Measurements from ENCODE around the gene TMCO6.
"Not testable (repeated sequence)": the region's sequence is repeated elsewhere in the genome, so short reads cannot be mapped to it uniquely, and the experiment has no call there.

The TMCO6 gene

GRCh38 chr5:140660371-140660770 lies 21.1 kb downstream of the TMCO6 start:
- ATAC-seq: not testable (repeated sequence)

- no peak for ATAC-seq
- TF ChIP-seq PATZ1 (CRISPR knock-in tag; IDR thresholded peaks at IDR 0.05; ENCODE audit: borderline replicate concordance) (no peak), PPARA (CRISPR knock-in tag; IDR thresholded peaks at IDR 0.05; ENCODE audit: borderline replicate concordance) (no peak), TCF4 (CRISPR knock-in tag; IDR thresholded peaks at IDR 0.05; ENCODE audit: borderline replicate concordance) (no peak), ISL1 (CRISPR knock-in tag; IDR thresholded peaks at IDR 0.05) (no peak), ESRRG (CRISPR knock-in tag; IDR thresholded peaks at IDR 0.05) (no peak), POU6F1 (CRISPR knock-in tag; IDR thresholded peaks at IDR 0.05; ENCODE audit: borderline replicate concordance, low read depth) (no peak), ZNF70 (CRISPR knock-in tag; IDR thresholded peaks at IDR 0.05) (no peak), ZFP3 (CRISPR knock-in tag; IDR thresholded peaks at IDR 0.05) (no peak), CSDC2 (CRISPR knock-in tag; IDR thresholded peaks at IDR 0.05) (no peak), TOX (CRISPR knock-in tag; IDR thresholded peaks at IDR 0.05; ENCODE audit: borderline replicate concordance) (no peak), ZNF565 (CRISPR knock-in tag; conservative IDR thresholded peaks at IDR 0.05; ENCODE audit: low read depth) (no peak), BACH2 (CRISPR knock-in tag; IDR thresholded peaks at IDR 0.05; ENCODE audit: borderline replicate concordance) (no peak), OSR1 (CRISPR knock-in tag; IDR thresholded peaks at IDR 0.05) (no peak), ZC3H10 (CRISPR knock-in tag; IDR thresholded peaks at IDR 0.05) (no peak)
Observed at GRCh38 chr5:140664030-140664358, 24.7 kb downstream of the TMCO6 start.

GRCh38 chr5:140664359-140665119 lies 25.3 kb downstream of the TMCO6 start, which contains the start of gene WDR55:
Gene WDR55 (plus strand): TSS chr5:140664904. CDS start chr5:140664913, 9 bp downstream.
- no peak for TF ChIP-seq ISL1 (CRISPR knock-in tag; IDR thresholded peaks at IDR 0.05)
- TF ChIP-seq ZFP3 (CRISPR knock-in tag; IDR thresholded peaks at IDR 0.05): no peak
- no peak for TF ChIP-seq POU6F1 (CRISPR knock-in tag; IDR thresholded peaks at IDR 0.05; ENCODE audit: borderline replicate concordance, low read depth)
- TF ChIP-seq PATZ1 (CRISPR knock-in tag; IDR thresholded peaks at IDR 0.05; ENCODE audit: borderline replicate concordance): no peak
- no peak for TF ChIP-seq OSR1 (CRISPR knock-in tag; IDR thresholded peaks at IDR 0.05)
- TF ChIP-seq TOX (CRISPR knock-in tag; IDR thresholded peaks at IDR 0.05; ENCODE audit: borderline replicate concordance): no peak
- TF ChIP-seq TCF4 (CRISPR knock-in tag; IDR thresholded peaks at IDR 0.05; ENCODE audit: borderline replicate concordance): no peak
- TF ChIP-seq ZC3H10 (CRISPR knock-in tag; IDR thresholded peaks at IDR 0.05): no peak
- TF ChIP-seq TSHZ2 (CRISPR knock-in tag; IDR thresholded peaks at IDR 0.05): no peak
- no peak for TF ChIP-seq ZNF70 (CRISPR knock-in tag; IDR thresholded peaks at IDR 0.05)
- no peak for TF ChIP-seq ZNF565 (CRISPR knock-in tag; conservative IDR thresholded peaks at IDR 0.05; ENCODE audit: low read depth)
- no peak for TF ChIP-seq ZNF8 (CRISPR knock-in tag; IDR thresholded peaks at IDR 0.05)
- no peak for TF ChIP-seq BACH2 (CRISPR knock-in tag; IDR thresholded peaks at IDR 0.05; ENCODE audit: borderline replicate concordance)
- TF ChIP-seq ARNTL (CRISPR knock-in tag; IDR thresholded peaks at IDR 0.05; ENCODE audit: borderline replicate concordance, low read depth): no peak
- TF ChIP-seq RARB (CRISPR knock-in tag; IDR thresholded peaks at IDR 0.05): no peak
- no peak for TF ChIP-seq CSRNP3 (CRISPR knock-in tag; IDR thresholded peaks at IDR 0.05)
- no peak for TF ChIP-seq CREB5 (CRISPR knock-in tag; IDR thresholded peaks at IDR 0.05; ENCODE audit: low read depth)
- TF ChIP-seq GLIS3 (CRISPR knock-in tag; IDR thresholded peaks at IDR 0.05): no peak
- no peak for TF ChIP-seq ZFP30 (CRISPR knock-in tag; IDR thresholded peaks at IDR 0.05)
- TF ChIP-seq PPARA (CRISPR knock-in tag; IDR thresholded peaks at IDR 0.05; ENCODE audit: borderline replicate concordance): no peak

GRCh38 chr5:140671035-140671434 lies 31.8 kb downstream of the TMCO6 start:
- ATAC-seq: not testable (repeated sequence)

More at GRCh38 chr5:140664359-140665119, 25.3 kb downstream of the TMCO6 start, which contains the start of gene WDR55:
- peak; percentile 99 for ATAC-seq
